ENCODE results near the gene PRDM12.

DNA sequence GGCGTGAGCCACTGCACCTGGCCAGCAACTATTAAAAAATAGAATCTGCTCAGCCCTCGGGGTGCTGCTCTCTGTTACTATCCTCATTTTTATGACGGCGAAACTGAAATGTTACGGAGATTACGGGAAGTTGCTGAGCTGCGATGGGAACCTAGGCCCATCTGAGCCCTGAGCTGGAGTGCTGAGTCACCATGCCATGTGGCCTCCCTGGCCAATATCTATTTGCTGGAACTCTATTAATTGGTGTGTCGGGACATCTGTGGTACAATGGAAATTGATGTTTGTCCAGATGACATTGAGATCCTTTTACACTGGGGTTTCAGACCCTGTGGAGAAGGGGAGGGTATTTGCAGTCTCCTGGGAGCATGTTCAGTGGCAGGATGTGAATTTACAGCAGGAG, 8.1 kb downstream of the PRDM12 start:
- TF ChIP-seq POLR2A (IDR thresholded peaks at IDR 0.05): no peak
- TF ChIP-seq CTCF (IDR thresholded peaks at IDR 0.05): no peak
- TF ChIP-seq POLR2AphosphoS5 (IDR thresholded peaks at IDR 0.05): no peak
